Stimulated activated CD4-positive, alpha-beta T cell treated with anti-CD3 and anti-CD28 coated beads, Interleukin-12 subunit alpha, Interleukin-12 subunit beta, amount 100 ng/mL, for 4 hours (primary cell): ENCODE data around the gene DLX1.
"Not testable (repeated sequence)": the region's sequence is repeated elsewhere in the genome, so short reads cannot be mapped to it uniquely, and the experiment has no call there.

Experiments
- DNase-seq: peaks from one replicate; pipeline ENCODE4 v3.0.0-alpha.2; 2020

Gene DLX1

DNA sequence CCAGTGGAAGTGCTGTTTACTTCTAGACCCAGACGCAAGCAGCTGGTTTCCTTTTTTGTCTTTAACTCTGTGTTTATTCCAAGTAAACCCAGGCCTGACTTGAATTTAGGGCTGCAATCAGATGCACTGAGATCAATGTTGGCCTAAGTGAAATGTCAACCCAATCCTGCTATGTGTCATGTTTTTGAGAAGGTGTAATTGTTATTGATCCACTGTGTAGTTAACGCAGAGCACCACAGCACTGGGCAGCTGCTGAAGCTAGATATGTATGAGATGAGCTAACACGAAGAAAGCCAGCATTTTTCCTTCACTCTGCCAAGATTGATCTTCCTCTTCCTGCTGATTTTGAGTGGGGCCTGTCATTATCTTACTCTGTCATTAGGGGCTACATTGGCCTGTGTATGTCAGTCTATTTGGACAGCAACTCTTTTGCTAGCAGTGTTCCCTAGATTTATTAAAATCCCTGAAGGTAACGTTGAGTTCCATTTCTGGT, 18.9 kb upstream of the DLX1 start:
- DNase-seq, result no peak

DNA sequence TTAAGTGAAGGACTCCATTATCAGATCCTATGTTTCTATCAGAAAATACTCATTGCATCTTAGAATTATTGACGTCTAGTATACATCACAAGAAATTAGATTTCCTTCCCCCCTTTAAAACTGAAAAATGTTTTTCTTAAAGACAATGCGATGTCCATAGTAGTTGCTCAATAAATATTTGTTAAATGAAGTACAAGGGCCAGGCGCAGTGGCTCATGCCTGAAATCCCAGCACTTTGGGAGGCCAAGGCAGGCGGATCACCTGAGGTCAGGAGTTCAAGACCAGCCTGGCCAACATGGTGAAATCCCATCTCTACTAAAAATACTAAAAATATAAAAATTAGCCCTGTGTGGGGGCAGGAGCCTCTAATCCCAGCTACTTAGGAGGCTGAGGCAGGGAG, 17.4 kb upstream of the DLX1 start:
- not testable (repeated sequence) for DNase-seq

DNA sequence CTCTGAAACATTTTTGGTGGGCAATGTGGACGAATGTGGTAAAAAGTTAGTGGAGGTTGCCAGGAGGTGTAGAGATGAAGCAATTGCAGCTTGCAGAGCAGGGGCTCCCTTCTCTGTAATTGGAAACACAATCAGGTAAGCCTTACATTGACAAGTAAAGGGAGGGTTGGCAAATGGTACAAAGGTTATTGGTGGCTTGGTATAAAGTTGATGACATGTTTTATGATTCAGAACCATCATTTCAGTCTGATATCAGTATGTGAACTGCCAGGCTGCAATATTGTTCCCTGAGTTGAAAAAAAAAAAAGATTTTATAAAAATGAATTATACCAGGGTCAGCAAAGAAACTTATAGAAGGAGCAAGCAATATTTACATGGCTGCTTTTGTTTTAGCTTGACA, 14.4 kb upstream of the DLX1 start:
- no peak for DNase-seq

- DNase-seq, result no peak
Observed at GRCh38 chr2:172072303-172072702, 13.0 kb upstream of the DLX1 start.

GRCh38 chr2:172072706-172073105, 12.6 kb upstream of the DLX1 start:
- no peak for DNase-seq

GRCh38 chr2:172073518-172073917, 11.8 kb upstream of the DLX1 start:
- DNase-seq, result no peak

DNA sequence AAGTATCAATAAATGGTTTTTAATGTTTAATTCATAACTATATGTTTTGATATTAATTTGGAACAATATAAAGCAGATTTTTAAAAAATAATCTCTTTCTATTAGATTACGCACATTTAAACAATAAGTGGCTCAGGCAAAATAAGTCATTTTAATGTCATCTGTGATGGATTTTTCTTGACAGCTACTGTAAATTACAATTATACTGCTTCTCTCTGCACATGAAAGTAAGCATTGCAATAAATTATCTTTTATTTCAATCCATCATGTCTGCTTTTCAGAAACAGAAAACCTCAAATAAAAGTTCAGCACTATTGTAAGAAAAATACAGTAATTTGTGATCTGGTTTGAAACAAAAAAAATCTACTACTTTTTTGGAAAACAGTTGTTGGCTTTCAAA, 11.1 kb upstream of the DLX1 start:
- no peak for DNase-seq

GRCh38 chr2:172079416-172079815, 5.9 kb upstream of the DLX1 start:
- no peak for DNase-seq

DNA sequence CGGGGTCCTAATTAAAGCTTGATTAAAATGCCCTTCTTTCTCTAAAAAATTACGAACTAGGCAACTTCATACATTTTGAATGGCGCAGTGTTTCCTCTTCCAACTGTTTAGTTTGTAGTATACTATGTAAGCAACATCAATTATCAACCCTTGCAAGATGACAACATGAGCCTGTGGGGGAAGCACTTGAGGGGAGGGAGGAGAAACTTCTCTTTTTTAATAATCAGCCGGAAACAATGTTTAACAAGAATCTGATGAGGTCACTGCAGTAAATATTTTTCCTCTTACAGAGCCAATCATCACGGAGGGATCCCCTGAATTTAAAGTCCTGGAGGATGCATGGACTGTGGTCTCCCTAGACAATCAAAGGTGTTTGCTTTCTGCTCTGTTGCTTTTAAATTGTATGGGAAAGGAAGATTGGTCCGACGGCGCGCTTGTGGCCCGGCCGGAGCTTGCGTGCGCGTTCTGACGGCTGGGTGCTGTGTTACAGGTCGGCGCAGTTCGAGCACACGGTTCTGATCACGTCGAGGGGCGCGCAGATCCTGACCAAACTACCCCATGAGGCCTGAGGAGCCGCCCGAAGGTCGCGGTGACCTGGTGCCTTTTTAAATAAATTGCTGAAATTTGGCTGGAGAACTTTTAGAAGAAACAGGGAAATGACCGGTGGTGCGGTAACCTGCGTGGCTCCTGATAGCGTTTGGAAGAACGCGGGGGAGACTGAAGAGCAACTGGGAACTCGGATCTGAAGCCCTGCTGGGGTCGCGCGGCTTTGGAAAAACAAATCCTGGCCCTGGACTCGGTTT, 5.3 kb upstream of the DLX1 start:
- no peak for DNase-seq

- DNase-seq, result no peak
Observed at GRCh38 chr2:172080641-172081220, 4.6 kb upstream of the DLX1 start.

DNA sequence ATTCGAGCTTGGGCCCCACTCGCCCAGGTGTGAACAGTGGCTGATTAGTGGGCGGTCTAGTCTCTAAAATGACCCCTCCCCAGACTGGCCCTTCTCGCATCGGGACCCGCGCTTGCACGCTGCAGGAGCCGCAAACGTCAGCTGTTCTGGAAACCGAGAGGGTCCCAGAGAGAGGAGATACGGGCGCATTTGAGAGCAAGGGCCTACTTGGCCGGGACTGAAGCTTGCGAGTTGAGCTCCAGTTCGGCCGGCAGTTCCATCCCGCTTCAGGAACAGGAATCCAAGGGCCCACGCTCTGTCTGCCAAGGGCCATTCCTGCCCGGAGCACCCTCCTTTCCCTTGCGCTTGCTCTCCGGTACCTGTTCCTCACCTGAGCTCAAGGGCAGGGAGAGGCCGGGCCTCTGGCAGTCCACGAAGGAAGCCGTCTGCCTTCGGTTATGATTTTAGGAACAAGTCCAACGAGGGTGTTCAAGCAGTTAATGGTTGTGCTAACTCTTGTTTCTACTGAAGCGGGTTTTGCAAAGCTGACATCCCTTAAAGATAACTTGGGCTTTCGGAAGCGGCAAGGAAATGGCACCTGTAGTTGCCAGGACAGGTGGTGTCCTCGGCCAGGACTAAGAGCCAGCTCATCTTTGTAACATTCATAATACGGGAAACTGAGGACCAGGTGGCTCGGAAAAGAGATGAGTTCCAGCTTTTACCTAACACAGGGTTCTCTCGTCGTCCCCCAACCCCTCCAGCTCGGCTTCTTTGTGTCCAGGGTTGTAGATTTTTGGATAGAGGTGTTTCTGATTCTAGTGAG, 3.9 kb upstream of the DLX1 start:
- DNase-seq, result no peak

DNA sequence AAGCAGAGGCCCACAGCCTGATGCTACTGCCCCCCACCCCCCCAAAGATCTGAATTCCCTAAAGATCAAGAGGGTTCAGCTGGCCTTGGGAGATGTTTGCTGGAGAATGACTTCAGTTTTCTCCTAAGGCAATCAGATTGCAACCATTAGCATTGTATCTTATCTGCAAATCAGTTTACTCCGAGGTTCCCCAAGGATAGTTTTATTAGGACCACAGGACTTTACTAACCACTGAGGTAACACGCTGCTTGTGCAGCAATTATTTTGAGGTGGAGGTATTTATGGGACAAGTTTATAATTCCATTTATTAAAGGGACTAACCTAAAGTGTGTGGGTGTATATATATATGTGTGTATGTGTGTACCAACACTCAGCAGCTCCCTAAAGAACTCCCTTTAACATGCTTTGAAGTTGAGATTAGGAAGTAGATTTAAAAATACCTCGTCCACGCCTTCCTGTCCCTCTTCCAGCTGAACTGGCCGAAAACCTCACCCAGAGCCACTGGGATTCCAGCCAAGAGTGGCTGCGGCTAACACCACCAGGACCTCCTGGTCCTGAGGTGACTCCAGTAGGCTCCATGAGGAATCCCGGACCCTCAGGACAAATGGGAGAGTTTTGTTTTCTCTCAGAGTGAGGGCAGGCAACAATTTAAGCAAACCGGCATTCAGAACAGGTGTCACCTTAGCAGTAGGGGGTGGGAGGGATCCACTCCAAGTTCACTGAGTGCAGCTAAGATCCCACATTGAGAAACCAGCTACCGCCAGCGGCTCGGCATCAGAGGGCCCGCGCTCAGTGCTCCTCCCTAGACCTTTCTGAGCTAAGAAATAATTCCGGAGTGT, 3.0 kb upstream of the DLX1 start:
- DNase-seq, result no peak

DNA sequence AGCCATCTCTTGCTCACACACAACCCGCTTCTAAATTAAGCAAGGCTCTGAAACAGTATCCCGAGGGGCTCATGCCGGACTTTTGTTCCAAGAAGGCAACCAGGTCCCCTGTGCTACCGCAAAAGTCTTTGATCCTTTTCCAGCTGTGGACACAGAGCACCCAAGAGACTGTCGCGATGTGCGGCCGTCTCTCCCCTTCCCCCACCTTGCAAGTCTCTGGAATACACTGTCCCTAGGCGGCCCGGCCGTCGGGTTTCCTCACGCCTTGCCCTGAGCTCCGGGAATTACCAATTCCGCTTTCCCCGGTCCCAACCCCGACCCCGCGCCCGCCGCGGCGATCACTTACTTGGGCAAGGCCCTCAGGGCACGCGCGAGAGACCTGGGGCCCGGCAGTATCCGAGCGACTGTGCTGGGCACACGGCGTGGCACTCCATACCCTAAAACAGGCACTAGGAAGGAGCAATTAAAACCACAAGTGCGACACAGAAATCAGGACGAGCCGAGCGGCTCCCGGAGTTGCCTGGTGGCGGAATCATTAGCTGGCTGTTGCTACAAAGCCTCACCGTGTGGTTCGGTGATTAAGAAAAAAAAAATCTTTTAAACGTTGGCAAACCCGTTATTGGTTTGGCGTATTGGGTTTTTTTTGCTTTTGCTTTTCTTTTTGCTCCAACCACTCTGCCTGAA, 2.2 kb upstream of the DLX1 start:
- no peak for DNase-seq

GRCh38 chr2:172083628-172084394, 1.5 kb upstream of the DLX1 start:
- peak; percentile 2 for DNase-seq

GRCh38 chr2:172084395-172084644, 987 bp upstream of the DLX1 start:
- DNase-seq, result no peak

- no peak for DNase-seq
Observed at GRCh38 chr2:172084645-172085459, 455 bp upstream of the DLX1 start.

- no peak for DNase-seq
Observed at GRCh38 chr2:172086241-172087206, 1.2 kb downstream of the DLX1 start.

DNA sequence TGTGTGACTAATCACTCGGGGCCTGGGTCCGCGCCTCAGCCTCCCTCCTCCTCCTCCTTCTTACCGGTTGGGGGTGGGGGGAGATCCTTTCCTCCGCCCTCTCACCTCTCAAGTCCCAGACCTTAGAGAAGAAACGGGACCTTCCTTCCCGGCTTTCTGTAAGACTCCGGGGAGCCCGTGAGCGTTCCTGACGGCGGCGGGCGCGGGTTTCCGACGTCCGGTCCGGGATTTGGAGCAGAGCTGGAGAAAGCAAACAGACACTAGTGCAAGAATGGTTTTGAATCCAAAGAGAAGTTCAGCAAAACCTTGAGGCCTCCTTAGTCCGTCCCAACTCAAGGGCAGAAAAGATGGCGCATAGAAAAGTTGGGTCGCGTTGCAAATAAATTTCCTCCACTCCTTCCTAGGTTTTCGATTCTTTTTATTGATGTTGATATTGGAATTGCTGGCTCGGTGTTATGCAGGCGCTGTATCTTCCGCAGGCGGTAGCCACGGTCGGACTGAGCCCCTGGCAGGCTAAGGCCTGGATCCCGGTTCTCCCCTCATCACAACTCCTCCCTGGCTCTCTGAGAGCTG, 2.0 kb downstream of the DLX1 start:
- no peak for DNase-seq

DNA sequence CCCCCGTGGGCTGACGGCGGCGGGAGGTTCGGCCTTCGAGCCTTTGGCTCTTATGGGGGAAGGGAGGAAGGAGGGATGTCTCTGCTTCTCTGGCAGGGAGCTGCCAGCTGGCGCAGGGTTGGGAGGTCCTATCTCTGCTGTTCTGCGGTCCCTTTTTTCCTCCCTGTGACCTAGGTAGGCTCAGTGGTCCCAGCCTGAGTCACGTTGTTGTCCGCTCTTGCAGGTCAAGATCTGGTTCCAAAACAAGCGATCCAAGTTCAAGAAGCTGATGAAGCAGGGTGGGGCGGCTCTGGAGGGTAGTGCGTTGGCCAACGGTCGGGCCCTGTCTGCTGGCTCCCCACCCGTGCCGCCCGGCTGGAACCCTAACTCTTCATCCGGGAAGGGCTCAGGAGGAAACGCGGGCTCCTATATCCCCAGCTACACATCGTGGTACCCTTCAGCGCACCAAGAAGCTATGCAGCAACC, 2.5 kb downstream of the DLX1 start:
- DNase-seq, result no peak
